HT1080 (cell line): ENCODE data around the gene ZXDA. TPM values are rescaled to one million over a fixed set of nuclear protein-coding genes. Genes with fewer than 3 reads are reported as not detected.
"Not testable (repeated sequence)": the region's sequence is repeated elsewhere in the genome, so short reads cannot be mapped to it uniquely, and the experiment has no call there.

ENCODE experiments used
- DNase-seq: peaks from one replicate; pipeline ENCODE4 v3.0.0-alpha.2; 2015; ENCODE audit warnings: low read depth
- polyA plus RNA-seq, 2 experiments: library from polyadenylated mRNA; depleted of rRNA; stranded (reverse); fragments of >200 nt; gene quantifications; 2 replicates each; pipeline ENCODE4 v1.2.3, GENCODE V29; 2015
- total RNA-seq: library from RNA; depleted of rRNA; stranded (reverse); fragments of >200 nt; shearing (Covaris generic); gene quantifications from 2 replicates; pipeline ENCODE4 v1.2.3, GENCODE V29; 2014; rRNA removed

ZXDA gene
- total RNA-seq, result 0.07 and 0.16 TPM in 2 replicates
- 1.00 and 1.1 TPM in 2 replicates for polyA plus RNA-seq (2015; cell fraction: cytosol; rRNA removed)
- polyA plus RNA-seq (2015; cell fraction: nucleus; rRNA removed), result 0.87 and 1.3 TPM in 2 replicates

GRCh38 chrX:57910287-57910912 is at the start of gene ZXDA:
Gene ZXDA, minus strand, starts transcription at chrX:57910458. Its CDS starts 38 bp downstream, at chrX:57910420.
- DNase-seq, result not testable (repeated sequence)

GRCh38 chrX:57952320-57952678 is 42.0 kb upstream of the ZXDA start:
- peak; percentile 3 for DNase-seq

DNA sequence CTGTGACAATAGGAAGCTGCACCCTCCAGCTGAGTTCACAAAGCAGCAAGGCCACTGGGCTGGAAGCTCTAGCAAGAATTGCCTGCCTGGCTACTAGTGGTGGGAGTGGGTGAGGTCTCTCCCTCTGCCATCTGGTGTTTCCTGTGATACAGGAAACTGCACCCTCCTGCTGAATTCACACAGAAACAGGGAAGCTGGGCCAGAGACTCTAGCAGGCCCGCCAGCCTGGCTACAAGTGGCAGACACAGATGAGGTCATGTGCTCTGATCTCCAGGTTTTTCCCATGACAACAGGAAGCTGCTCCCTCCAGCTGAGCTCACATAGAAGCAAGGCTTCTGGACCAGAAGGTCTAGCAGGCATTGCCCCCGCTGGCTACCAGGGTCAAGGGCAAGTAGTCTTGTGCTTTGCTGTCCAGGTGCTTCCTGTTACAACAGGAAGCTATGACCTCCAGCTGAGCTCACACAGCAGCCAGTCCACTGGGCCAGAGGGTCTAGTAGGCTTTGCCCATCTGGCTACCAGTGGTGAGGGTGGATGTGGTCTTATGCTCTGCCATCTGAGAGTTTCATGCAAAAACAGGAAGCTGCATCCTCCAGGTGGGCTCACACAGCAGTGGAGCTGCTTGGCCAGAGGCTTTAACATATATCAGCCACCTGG is 41.5 kb upstream of the ZXDA start:
- DNase-seq, result no peak

GRCh38 chrX:57933321-57933720 is 23.1 kb upstream of the ZXDA start:
- DNase-seq, result no peak

GRCh38 chrX:57932266-57932665 is 22.0 kb upstream of the ZXDA start:
- DNase-seq, result no peak

GRCh38 chrX:57930051-57930450 is 19.8 kb upstream of the ZXDA start:
- no peak for DNase-seq

DNA sequence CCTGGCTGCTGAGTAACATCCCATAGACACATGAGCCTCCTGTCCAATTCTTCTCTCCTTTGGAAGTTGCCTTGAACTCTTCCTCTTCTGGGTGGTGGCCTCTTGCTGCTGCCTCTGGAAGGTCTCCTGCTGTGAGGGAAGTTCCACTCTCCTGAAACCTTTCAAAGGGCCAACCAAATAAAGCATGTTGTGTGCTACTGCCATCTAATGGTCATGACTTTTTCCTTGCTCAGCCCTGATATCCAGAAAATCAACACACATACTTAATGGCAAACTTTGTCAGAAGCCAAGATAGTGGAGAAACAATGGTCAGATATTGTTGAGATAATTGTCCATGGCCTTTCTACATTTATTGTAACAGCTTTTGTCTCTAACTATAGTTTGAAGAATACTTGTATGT is 19.1 kb upstream of the ZXDA start:
- no peak for DNase-seq

- DNase-seq, result no peak
These were observed 15.5 kb upstream of the ZXDA start for GRCh38 chrX:57925806-57926205.

DNA sequence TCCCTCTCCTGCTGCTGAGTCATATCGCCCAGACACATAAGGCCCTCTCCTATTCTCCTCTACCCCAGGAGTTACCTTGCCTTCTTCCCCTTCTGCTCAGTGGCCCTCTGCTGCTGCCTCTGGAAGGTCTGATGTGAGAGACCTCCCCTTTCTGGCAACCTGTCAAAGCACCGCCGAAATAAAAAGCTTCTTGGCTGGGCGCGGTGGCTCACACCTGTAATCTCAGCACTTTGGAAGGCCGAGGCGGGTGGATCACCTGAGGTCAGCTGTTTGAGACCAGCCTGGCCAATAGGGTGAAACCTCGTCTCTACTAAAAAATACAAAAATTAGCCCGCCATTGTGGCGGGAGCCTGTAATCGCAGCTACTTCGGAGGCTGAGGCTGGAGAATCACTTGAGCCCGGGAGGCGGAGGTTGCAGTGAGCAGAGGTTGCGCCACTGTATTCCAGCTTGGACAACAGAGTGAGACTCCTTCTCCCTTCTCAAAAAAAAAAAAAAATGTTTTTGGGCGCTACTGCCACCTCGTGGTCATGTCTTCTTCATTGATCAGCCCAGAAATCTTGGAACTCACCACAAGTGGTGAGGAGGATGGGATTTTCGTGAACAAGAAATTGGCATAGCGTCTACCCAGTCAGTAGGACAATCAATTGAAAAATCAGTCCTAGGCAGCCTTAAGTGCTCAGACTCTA is 8.6 kb upstream of the ZXDA start:
- DNase-seq, result peak; percentile 7

DNA sequence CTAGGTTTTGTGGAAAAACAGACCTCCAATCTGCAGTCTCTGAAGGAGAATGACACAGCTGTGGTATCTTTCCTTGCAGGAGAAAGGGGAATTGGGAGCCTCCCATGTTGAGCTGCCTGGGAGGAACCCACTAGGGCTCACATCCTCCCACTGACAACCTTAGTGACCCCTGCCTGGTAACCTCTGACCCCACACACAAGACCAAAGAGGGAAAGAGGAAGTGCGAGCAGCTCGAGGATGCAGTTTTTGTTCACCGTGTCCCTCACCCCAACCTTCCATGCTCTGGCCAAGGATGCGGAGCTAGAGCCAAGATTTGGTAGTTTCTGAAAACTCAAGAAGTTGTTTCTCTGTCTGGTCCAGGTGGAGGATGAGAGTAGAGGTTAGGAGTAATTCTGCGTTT is 5.4 kb upstream of the ZXDA start:
- no peak for DNase-seq

DNA sequence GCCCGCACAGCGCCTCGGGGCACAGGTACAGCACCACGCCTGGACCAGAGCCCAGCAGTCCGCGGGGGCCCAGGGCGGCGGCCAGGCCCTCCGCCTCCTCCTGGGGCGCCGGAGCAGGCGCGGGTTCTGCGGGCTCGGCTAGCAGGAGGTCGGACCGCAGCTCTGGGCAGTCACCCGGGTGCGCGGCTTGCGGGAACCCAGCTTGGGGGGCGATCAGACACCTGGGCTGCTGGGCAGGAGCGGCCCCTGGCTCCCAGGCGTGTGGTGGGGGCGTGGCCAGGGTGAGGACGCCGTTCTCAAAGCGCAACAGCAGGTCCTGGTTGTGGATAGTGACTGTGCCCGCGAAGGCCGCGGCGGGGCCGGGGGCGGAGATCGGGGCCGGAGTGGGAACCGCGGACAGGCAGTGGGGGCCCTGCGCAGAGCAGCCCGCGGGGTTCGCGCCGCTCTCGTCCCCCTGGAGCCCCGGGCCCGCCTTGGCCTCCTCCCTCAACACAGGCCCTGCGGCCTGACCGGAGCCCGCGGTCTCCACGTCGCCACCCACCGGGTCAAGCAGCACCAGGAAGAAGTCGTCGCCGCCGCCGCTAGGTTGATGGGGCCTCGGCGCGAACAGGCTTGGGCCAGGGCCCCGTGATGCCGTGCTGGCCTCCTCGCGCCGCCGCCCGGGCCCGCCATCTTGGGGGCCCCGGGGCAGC is 517 bp downstream of the ZXDA start:
- DNase-seq, result not testable (repeated sequence)

DNA sequence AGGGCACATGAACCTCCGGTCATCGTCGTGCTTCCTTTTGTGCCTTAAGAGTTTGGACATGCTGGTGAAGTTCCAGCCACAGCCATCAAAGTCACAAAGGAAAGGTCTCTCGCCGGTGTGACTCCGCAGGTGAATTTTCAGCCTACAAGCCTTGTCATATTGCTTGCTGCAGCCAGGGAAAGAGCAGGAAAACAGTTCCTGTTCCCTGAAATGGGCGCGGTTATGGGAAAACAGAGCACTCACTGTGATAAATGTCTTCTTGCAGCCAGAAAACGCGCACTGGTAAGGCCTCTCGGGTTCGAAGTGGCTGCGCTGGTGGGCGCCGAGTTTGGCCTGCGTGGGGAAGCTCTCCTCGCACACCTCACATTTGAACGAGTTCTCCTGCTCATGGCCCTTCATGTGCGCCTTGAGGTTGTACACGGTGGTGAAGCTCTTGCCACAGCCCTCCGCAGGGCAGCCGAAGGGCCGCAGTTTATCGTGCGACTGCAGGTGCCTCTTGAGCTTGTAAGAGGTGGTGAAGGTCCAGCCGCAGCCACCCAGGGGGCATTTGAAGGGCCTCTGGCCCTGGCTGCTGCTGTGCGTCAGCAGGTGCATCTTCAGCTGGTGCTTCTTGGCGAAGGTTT is 1.2 kb downstream of the ZXDA start:
- DNase-seq, result not testable (repeated sequence)

DNA sequence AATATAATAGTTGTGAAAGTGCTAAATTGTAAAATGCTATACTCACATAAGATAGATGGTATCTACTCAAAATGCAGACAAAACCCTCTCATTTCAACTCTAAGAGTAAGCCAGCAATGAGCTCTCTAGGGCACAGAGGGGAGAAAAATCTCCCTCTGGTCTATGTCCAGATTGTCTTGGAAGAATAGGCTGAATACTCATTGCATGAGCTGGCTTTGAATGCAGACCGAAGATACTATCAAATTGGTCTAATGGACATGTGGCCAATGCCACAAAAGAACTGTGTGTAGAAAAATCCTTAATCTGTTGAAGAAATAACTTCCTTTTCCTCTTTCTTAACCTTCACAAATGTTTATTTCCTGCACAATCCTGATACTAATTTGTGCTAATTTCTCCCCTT is 3.5 kb downstream of the ZXDA start:
- no peak for DNase-seq

- DNase-seq, result no peak
These were observed 5.1 kb downstream of the ZXDA start for GRCh38 chrX:57905141-57905540.

DNA sequence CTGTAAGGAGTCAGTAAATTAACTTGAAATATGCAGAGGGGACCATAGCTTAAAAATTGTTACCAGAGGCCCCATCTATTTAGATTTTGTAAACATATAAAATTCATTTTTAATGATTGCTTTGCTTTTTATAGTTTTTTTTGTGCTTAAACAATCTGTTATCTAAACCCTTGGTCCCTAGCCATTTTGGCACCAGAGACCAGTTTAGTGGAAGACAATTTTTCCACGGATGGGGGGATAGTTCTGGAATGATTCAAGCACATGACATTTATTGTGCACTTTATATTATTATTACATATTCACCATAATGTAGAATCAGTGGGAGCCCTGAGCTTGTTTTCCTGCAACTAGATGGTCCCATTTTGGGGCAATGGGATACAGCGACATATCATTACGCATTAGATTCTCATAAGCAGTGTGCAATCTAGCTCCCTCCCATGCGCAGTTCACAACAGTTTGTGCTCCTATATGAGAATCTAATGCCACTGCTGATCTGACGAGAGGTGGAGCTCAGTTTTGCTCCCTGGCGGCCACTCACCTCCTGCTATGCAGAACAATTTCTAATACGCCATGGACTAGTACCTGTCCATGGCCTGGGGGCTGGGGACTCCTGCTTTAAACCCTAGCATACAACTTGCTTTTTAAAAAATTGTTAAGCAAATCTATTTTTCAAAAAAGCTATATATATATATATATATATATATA is 5.9 kb downstream of the ZXDA start:
- DNase-seq, result no peak

DNA sequence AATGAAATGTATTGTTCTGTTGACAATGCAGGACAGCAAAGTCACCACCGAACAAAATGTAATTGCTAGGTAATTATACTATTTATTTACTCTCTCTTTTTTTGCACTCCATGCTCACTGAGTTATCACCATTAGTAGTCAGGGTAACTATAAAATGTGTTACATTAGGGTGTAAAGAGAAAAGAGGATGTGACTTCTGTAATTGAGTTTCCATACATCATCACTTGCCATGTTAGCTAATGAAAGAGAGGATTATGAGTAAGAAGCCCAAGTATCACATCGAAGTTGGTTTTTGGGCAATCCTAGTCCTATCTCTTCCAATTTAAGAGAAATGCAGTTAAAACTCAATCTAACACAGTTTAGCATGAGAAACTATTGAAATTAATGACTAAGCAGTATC is 7.6 kb downstream of the ZXDA start:
- DNase-seq, result no peak

DNA sequence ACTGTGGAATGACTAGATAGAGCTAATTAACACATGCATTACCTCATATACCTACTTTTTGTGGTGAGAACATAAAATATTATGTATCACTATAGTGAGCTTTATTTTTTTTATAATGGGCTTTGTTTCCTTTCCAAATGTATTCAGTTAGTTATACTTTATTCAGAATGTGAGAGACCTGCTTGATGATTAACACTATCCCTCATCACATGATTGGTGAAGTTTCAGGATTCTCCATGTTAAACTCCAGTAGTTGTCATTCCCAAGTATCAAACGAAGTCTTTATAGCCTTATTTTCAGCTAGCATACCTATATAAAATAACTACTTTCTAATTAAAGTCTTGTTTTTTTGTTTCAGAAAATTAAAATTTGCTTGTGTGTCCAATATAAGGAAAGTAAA is 8.8 kb downstream of the ZXDA start:
- no peak for DNase-seq

GRCh38 chrX:57900975-57901374 is 9.3 kb downstream of the ZXDA start:
- no peak for DNase-seq

DNA sequence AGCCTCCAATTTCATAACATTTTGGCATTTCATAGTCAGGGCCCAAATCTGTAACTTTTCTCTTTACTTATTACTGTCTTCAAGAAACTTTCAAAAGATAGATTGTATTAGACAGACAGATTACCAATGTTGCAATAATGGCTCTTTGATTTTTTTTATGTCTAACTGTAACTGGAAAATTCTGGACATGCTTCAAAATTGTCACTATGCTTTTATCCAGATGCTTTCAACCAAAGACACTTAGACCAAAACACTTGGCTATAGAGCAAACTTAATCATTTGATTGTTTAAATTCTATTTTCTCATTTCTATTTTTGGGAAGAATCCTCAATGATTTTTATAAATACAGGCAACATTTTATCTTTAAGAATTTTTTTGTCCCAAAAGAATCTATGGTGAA is 10.4 kb downstream of the ZXDA start:
- no peak for DNase-seq

DNA sequence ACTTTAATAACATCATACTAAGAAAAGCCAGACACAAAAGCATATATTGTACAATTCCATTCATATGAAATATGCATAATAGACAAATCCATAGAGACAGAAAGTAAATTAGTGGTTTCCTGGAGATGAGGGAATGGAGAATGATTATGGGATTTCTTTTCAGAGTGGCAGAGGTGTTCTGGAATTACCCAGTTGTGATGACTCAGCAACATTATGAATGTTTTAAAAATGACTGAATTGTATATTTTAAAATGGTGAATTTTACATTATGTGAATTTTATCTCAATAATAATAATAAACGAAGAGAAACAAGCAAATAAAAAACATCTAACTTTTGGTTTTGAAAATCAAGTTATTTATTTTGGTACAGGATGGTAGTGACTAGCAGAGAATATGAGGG is 11.2 kb downstream of the ZXDA start:
- no peak for DNase-seq

DNA sequence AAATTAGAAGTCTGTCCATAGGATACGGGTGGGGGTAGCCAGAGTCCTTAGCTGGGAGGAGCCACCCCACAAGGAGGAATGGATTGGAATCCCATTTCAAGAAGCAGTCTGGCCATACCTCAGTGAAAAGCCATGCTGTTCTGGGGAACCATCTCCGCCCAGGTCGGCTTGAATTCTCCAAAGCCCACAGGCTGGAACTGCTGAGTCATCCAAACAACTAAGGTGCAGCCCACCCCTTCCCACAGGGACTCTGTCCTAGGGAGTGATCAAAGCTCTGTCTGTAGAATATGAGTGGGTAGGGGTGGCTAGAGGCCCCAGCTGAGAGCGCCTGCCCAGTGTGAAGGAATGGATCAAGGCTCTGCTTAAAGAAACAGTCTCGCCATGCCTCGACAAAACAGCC is 38.8 kb downstream of the ZXDA start:
- no peak for DNase-seq
